HL-60 (cell line): ENCODE data around the gene QSOX2.

Experiments
- DNase-seq, 2 experiments: peaks; one replicate each; pipeline ENCODE4 v3.0.0-alpha.2; 2010 to 2020; ENCODE audit warnings: low read depth in 1 of 2, low spot score in 1 of 2
- H3K27ac ChIP-seq: fragments of 250-450 bp; sonication (Bioruptor Pico); replicated peaks from 2 replicates; pipeline ENCODE4 v1.5.1; 2020; ENCODE audit warnings: mild to moderate bottlenecking, moderate library complexity
- H3K27me3 ChIP-seq: fragments of 250-450 bp; sonication (Bioruptor Pico); 2 replicates; pipeline ENCODE4 v1.5.1; 2021; ENCODE audit warnings: mild to moderate bottlenecking, moderate library complexity; ENCODE audit not compliant: insufficient read depth, poor library complexity, severe bottlenecking
- H3K4me3 ChIP-seq: replicated peaks from 2 replicates; pipeline ENCODE4 v1.5.1; 2011; ENCODE audit warnings: mild to moderate bottlenecking, control low read depth, low read length; ENCODE audit not compliant: insufficient read depth
- CTCF ChIP-seq: IDR thresholded peaks from one replicate; pipeline ENCODE4 v1.5.1; 2011; ENCODE audit warnings: low read length, control low read depth, inconsistent platforms; ENCODE audit not compliant: insufficient read depth
- GABPA ChIP-seq: IDR thresholded peaks from 2 replicates; pipeline ENCODE4 v1.6.1; 2012; ENCODE audit warnings: low read depth
- POLR2AphosphoS5 ChIP-seq: IDR thresholded peaks from 2 replicates; pipeline ENCODE4 v1.6.1; 2012; ENCODE audit warnings: low read depth
- REST ChIP-seq: IDR thresholded peaks from 2 replicates; pipeline ENCODE4 v1.6.1; 2012; ENCODE audit warnings: low read depth; ENCODE audit not compliant: insufficient replicate concordance
- SPI1 ChIP-seq: IDR thresholded peaks from 2 replicates; pipeline ENCODE4 v1.6.1; 2012; ENCODE audit warnings: low read depth, mild to moderate bottlenecking, borderline replicate concordance

Gene QSOX2

GRCh38 chr9:136171009-136171800 is 74.4 kb downstream of the QSOX2 start:
- peaks cover 2% of the 10 kb centered on the region for H3K27me3 ChIP-seq
- H3K27ac ChIP-seq = no peak overlapping the region
- DNase-seq = no peak

GRCh38 chr9:136170006-136170901 is 75.4 kb downstream of the QSOX2 start:
- Histone ChIP-seq H3K27ac (no peak overlapping the region), H3K27me3 (peaks cover 2% of the 10 kb centered on the region), H3K4me3 (no peak overlapping the region)
- TF ChIP-seq GABPA (no peak), CTCF (peak; percentile 75)
- peak in 1 of 2 experiments; percentile 34 for DNase-seq

More at GRCh38 chr9:136171009-136171800, 74.4 kb downstream of the QSOX2 start:
- TF ChIP-seq SPI1 (no peak), GABPA (no peak), POLR2AphosphoS5 (no peak), REST (no peak), CTCF (no peak)
- H3K4me3 ChIP-seq = no peak overlapping the region

- no peak for DNase-seq
- TF ChIP-seq REST = no peak
- no peak for TF ChIP-seq POLR2AphosphoS5
- TF ChIP-seq SPI1 = no peak
- TF ChIP-seq GABPA = no peak
- TF ChIP-seq CTCF = no peak
- H3K27me3 ChIP-seq = peaks cover 2% of the 10 kb centered on the region
These were observed 76.1 kb downstream of the QSOX2 start for GRCh38 chr9:136169495-136169894.

More at GRCh38 chr9:136169495-136169894, 76.1 kb downstream of the QSOX2 start:
- H3K4me3 ChIP-seq = no peak overlapping the region
- H3K27ac ChIP-seq = no peak overlapping the region
